Measurements from ENCODE around the gene ACOX3.

DNA sequence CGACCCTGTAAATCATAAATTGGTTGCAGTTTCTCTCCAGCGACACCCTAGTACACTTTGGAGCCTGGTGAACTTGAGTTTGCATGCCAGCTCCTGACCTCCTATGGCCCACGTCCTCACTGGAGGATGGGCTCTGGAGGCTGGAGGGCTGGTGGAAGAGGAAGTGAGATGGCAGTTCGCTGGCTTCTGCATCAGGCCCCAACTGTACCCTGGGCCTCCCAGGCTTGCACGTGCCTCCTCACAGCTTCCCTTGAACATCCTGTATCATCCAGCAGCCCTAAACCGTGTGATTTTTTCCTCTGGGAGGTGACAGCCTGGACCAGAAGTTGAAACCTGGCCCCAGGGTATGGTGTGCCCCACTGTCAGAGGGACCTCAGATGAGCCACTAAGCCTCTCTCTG, 92.5 kb downstream of the ACOX3 start:
- TF ChIP-seq EZH2 (IDR thresholded peaks at IDR 0.05; ENCODE audit: low read depth): no peak
- no peak for TF ChIP-seq CTCF (conservative IDR thresholded peaks at IDR 0.05)
